Measurements from ENCODE around the gene MAP3K14. TPM values are rescaled to one million over a fixed set of nuclear protein-coding genes. Genes with fewer than 3 reads are reported as not detected.

The MAP3K14 gene
- total RNA-seq, 1 experiment from 2014 or later = 7.8 TPM

- no peak overlapping the region for H3K56ac ChIP-seq (ENCODE audit: insufficient read length, low read depth, low read length)
- no peak overlapping the region for H3K9ac ChIP-seq (ENCODE audit: extremely low read depth, insufficient read length, low read length)
- no peak overlapping the region for H3K27ac ChIP-seq (ENCODE audit: insufficient read length, low read depth, low read length)
- Mint-ChIP-seq H3K27ac (no peak overlapping the region), H3K4me1 (peaks cover 26 to 58% of the 10 kb centered on the region in 2 experiments), H3K36me3 (ENCODE audit: insufficient read depth in 1 of 3, low read depth in 3 of 3) (no peaks in the 10 kb centered on the region), H3K4me3 (no peak overlapping the region), H3K27me3 (ENCODE audit: low read depth) (peaks cover 23% of the 10 kb centered on the region), H3K9me3 (no peaks in the 10 kb centered on the region; a peak in 1 of 5 replicates)
- WGBS (ENCODE audit: extremely low coverage, insufficient read length, low lambda C conversion rate) = no CpG with 5 or more reads among the region's 16 CpGs
- H3K79me2 ChIP-seq (ENCODE audit: insufficient read depth, low read length) = no peaks in the 10 kb centered on the region
- H3K23me2 ChIP-seq (ENCODE audit: insufficient read length, low read depth, low read length, poor library complexity, severe bottlenecking) = no peaks in the 10 kb centered on the region
- H4K91ac ChIP-seq (ENCODE audit: insufficient read length, low read depth, low read length) = no peak overlapping the region
- H2BK15ac ChIP-seq (ENCODE audit: low read depth, low read length) = no peak overlapping the region
- H3K4me2 ChIP-seq (ENCODE audit: insufficient read depth, insufficient read length, low read length) = no peak overlapping the region
- H3K23ac ChIP-seq (ENCODE audit: insufficient read length, low read depth, low read length) = no peak overlapping the region
- H4K20me1 ChIP-seq (ENCODE audit: control insufficient read depth, insufficient read depth, insufficient read length) = no peaks in the 10 kb centered on the region
- H3K9me3 ChIP-seq (ENCODE audit: control insufficient read depth, low read depth, low read length) = no peaks in the 10 kb centered on the region
- H3K79me1 ChIP-seq (ENCODE audit: insufficient read depth, low read depth, low read length, poor library complexity, severe bottlenecking) = no peaks in the 10 kb centered on the region
- H4K8ac ChIP-seq (replicated peaks; ENCODE audit: insufficient read length, low read depth, low read length) = no peak overlapping the region
- no peaks in the 10 kb centered on the region for H3K27me3 ChIP-seq (ENCODE audit: insufficient read depth, low read length)
- no peak overlapping the region for H2AFZ ChIP-seq (ENCODE audit: low read length)
- no peaks in the 10 kb centered on the region; the same call in 1 of the 2 replicates for H3K4me1 ChIP-seq (ENCODE audit: insufficient read depth, low read length)
- DNase-seq = no peak
- H4K5ac ChIP-seq (ENCODE audit: insufficient read length, low read depth, low read length) = no peak overlapping the region
- H3K4ac ChIP-seq (ENCODE audit: low read depth, low read length) = no peak overlapping the region
- H2BK20ac ChIP-seq (ENCODE audit: low read depth, low read length, poor library complexity, severe bottlenecking) = no peak overlapping the region
- H2BK12ac ChIP-seq (ENCODE audit: insufficient read length, low read depth, low read length) = no peak overlapping the region
- TF ChIP-seq CTCF (conservative IDR thresholded peaks at IDR 0.05) = no peak
- H3T11ph ChIP-seq (ENCODE audit: low read length) = no peak overlapping the region
- H2BK5ac ChIP-seq (ENCODE audit: insufficient read length, low read length) = no peak overlapping the region
- H3K18ac ChIP-seq (ENCODE audit: insufficient read length, low read depth, low read length) = no peak overlapping the region
- no peak overlapping the region for H3K14ac ChIP-seq (ENCODE audit: insufficient read depth, low read length)
- no peak overlapping the region for H2AK5ac ChIP-seq (ENCODE audit: insufficient read length, low read length)
- H2BK120ac ChIP-seq (ENCODE audit: low read depth, low read length, poor library complexity, severe bottlenecking) = no peak overlapping the region
These were observed 87.0 kb downstream of the MAP3K14 start for GRCh38 chr17:45229681-45230409.
